Measurements from ENCODE around the gene FAM240A.

GRCh38 chr3:46628901-46629369, 16.6 kb downstream of the FAM240A start:
- TF ChIP-seq CTCF (conservative IDR thresholded peaks at IDR 0.05; ENCODE audit: low read depth, low read length) (no peak), EZH2 (IDR thresholded peaks at IDR 0.05; ENCODE audit: low read length, unreplicated experiment) (no peak), EZH2phosphoT487 (IDR thresholded peaks at IDR 0.05; ENCODE audit: borderline replicate concordance, low read length) (no peak)

All from PC-3 (cell line).